HG02885 (cell line): Measurements from ENCODE around the gene PLA2G10.
"Not testable (repeated sequence)": the region's sequence is repeated elsewhere in the genome, so short reads cannot be mapped to it uniquely, and the experiment has no call there.

Experiments used
- ATAC-seq: cut with Tn5 transposase; IDR thresholded peaks from one replicate; pipeline ENCODE4 v1.9.1; 2021; ENCODE audit warnings: mild to moderate bottlenecking; ENCODE audit not compliant: unreplicated experiment, poor library complexity

PLA2G10 gene

DNA sequence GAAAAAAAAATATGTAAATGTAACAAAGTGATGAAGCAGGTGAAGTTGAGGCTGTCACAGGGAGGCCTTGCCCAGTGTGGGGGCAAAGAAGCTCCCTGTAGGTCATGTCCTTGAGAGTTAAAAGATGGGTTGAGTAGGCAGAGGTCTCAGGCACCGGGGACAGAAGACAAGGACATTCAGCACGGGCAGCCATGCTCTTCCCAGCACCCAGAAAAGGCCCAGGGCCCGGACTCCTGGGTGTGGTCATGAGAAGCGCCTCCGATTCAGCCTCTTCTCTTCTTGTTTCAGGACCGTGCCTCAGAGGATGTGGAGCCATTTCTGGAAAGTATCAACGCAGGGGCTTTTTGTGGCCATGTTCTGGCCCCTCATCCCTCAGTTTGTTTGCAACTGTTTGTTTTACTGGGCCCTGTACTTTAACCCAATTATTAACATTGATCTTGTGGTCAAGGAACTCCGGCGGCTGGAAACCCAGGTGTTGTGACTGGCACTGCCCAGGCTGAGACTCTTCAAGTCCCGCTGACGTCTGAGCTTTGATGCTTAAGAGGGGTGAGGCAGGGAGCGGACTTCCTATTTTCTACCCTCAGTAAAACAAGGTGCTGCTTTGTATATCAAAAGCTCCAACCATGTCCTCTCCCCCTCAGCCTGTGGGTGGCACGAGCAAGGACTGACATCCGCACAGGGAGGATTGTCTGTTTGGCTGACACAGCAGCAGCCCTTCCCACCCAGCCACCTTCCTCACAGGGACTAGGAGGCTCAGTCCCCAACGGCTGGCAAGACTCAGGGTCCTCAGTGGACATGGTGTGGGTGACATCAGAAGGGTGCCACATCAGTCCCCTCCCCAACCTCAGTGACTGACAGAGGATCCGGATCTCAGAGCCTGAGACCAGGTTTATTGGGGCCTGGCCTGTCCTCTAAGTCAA lies 26.5 kb downstream of the PLA2G10 start:
- ATAC-seq = no peak

- ATAC-seq = peak; percentile 76
Measured at GRCh38 chr16:14658063-14658462, 36.0 kb downstream of the PLA2G10 start.

- ATAC-seq = no peak
Measured at GRCh38 chr16:14652726-14653125, 41.4 kb downstream of the PLA2G10 start.

GRCh38 chr16:14650629-14651028 lies 43.5 kb downstream of the PLA2G10 start:
- ATAC-seq = no peak

DNA sequence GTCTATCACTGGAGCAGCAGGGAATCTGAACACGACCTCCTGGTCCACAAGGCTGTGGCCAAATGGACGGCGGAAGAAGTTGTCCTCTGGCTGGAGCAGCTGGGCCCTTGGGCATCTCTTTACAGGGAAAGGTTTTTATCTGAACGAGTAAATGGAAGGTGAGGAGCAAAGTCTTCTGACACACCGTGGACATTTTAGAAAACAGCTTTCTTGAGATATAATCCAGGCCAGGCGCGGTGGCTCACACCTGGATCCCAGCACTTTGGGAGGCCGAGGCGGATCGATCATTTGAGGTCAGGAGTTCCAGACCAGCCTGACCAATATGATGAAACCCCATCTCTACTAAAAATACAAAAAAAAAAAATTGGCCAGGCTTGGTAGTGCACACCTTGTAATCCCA lies 44.3 kb downstream of the PLA2G10 start:
- no peak for ATAC-seq

DNA sequence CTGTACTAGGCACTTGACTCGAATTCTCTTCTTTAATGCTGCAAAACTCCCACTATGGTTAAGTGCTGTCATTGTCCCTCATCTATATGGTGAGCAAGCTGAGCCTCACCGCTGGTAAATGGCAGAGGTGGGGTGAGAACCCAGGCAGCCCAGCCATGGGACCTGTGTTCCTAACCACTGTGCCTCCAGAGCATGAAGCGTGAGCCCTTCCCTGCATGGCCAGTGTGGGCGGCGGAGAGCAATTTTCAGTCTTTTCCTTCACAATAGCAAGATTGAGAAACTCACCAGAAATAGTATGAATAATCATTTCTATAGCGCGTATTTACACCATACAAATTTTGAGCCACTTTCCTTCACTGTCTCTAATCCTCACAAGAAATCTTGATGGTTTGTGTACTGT lies 52.2 kb downstream of the PLA2G10 start:
- no peak for ATAC-seq

- no peak for ATAC-seq
Measured at GRCh38 chr16:14641206-14641605, 52.9 kb downstream of the PLA2G10 start.

GRCh38 chr16:14640538-14640937 lies 53.6 kb downstream of the PLA2G10 start:
- ATAC-seq = no peak

GRCh38 chr16:14636951-14637240 lies 57.2 kb downstream of the PLA2G10 start:
- ATAC-seq = not testable (repeated sequence)

- not testable (repeated sequence) for ATAC-seq
Measured at GRCh38 chr16:14636179-14636950, 57.7 kb downstream of the PLA2G10 start.

GRCh38 chr16:14635395-14636165 lies 58.5 kb downstream of the PLA2G10 start:
- ATAC-seq = no peak

GRCh38 chr16:14634389-14634725 lies 59.8 kb downstream of the PLA2G10 start:
- no peak for ATAC-seq

DNA sequence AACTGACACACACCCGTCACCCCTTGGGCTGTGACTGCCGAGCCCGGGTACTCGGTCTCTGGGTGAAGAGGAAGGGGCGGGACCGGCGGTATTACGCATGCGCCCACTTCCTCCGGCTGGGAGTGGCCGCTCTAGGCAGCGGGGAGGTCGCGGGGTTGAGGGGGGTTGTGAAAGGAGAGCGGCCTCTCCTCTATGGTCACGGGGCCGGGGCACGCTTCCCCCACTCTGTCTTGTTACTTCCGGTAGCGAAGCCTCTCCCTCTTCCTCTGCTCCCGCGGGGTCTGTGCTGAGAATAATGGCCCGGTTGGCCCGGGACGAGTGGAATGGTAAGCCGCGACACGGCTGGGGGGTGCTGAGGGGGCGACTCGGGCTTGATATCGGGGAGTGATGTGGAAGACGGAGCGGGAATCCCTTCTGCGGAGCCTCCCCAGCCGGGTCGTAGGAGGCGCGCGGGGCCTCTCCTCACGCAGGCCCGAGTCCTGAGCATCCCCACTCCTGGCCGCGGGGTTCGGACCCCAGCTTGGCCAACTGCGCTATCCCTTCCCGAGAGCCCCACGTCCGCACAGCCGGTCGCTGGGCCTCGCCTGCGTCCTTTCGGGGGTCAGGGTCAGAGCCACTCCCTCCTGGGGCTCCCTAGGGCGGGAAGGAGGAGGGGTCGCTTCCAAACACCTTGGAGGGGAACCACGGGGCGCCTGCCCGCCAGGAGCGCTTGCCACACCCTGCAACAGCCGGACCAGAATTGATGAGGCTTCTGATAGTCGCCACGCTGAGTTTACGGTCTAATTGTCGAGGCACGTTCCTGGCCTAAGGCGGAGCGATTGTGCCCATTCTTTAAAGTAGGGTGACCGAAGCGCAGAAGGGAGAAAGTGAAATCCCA lies 61.2 kb downstream of the PLA2G10 start, which contains the start of gene BFAR:
Gene BFAR, plus strand, starts transcription at position 259 of the 877 bp plus-strand sequence. CDS start 11,396 bp downstream, outside the sequence.
- ATAC-seq = peak; percentile 81

DNA sequence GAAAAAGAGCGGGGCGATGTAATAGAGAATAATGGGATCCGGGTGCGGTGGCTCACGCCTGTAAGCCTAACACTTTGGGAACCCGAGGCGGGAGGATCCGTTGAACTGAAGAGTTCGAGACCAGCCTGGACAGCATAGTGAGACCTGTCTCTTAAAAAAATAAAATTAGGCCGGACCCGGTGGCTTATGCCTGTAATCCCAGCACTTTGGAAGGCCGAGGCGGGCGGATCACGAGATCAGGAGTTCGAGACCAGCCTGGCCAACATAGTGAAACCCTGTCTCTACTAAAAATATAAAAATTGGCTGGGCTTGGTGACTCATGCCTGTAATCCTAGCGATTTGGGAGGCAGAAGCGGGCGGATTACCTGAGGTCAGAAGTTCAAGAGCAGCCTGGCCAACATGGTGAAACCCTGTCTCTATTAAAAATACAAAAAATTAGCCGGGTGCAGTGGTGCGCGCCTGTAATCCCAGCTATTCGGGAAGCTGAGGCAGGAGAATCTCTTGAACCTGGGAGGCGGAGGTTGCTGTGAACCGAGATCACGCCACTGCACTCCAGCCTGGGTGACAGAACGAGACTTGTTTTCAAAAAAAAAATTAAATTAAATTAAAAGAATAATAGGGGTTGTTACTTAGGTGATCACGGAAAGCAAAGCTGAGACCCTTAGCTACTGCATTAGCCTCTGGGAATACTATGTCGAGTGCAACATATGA lies 63.3 kb downstream of the PLA2G10 start:
- ATAC-seq = not testable (repeated sequence)

DNA sequence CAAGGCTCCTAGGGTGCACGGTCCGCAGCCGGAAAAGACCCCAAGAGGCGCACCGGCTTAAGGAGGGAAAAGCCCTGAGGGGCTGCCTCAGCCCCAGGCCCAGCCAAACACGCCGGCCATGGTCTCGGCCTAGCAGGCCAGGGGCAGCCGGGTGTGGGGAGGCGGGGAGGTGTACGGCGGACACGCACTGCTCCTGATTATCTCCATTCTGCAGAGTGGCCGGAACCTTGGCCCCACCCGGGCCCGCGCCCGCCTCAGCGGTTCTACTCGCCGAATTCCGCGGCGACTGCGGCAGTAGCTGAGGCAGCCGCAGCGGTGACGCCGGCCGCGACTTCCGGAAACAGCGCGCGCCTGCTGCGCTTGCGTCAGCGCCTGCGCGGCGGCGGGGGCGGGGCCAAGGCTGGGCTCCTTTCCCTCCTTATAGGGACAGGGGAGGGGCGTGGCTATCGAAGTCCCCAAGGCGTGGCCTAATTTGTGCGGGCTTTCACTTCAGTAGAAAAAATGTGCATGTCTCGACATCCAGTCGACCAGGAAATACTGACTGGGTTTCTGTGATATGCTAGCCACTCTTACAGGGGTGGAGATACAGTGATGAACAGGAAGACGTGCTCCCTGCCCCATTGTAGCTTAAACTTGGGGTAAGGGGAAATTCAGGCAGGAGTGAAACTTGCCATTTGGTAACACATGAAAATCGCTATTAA lies 64.0 kb downstream of the PLA2G10 start, which contains the start of gene PARN:
Gene PARN, minus strand, starts transcription at position 342 of the 701 bp plus-strand sequence. Its CDS starts 135 bp downstream, at position 207.
- peak; percentile 60 for ATAC-seq

GRCh38 chr16:14629612-14629918 lies 64.5 kb downstream of the PLA2G10 start:
- ATAC-seq = no peak

DNA sequence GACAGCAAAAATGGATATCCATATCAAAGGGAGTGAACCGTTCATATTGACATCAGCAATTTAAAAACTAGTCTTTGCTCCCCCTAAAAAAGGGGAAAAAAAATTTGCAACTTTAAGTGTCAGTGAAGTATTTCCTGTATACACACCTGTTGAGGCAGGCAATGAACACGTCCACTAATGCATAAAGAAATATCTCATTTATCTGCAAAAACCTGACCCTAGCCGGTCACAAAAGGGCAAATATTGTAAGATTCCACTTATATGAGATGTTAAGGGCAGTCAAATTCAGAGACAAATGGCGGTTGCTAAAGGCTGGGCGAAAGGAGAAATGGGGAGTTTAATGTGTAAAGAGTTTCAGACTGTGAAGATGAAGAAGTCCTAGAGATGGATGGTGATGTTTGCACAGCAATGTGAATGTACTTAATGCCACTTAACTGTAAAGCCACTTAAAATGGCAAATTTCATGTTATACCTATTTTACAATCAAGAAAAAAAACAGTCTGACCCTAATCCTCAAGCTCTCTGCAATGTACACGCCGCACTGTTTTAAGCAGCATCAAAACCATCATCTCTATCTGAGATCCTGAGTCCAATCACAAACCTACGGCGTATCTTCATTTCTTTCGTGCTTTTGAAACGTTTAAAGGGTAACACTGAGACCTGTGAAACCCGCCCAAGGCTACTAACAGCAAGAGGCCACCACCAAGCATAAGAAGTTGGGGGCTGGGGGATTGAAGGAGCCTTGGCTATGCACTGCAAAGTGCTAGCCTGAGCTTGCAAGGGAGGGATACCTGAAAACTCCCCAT lies 65.1 kb downstream of the PLA2G10 start:
- no peak for ATAC-seq

DNA sequence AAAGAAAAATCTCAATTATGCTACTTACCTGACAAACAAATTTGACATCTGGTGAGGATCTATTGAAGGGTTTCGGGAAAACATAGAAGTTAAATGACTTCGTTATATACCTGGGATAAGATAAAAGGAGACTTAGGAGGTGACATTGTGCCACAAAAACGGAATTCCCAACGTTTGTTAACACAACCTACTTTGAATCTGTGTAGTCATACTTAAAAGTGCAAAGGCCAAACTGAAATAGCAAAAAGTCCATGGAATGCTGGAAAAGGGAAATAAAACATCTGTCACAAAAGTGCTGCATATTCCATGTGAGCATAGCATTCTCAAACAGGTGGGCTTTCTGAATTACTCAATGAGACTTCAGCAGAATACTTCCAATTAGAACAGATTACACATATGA lies 67.0 kb downstream of the PLA2G10 start:
- no peak for ATAC-seq
